Fibroblast of gingiva (primary cell): ENCODE measurements around the gene UBAC2.

ENCODE experiments used
- DNase-seq: peaks from one replicate; pipeline ENCODE4 v3.0.0-alpha.2; 2011; ENCODE audit warnings: low read depth

Gene UBAC2, protein sequence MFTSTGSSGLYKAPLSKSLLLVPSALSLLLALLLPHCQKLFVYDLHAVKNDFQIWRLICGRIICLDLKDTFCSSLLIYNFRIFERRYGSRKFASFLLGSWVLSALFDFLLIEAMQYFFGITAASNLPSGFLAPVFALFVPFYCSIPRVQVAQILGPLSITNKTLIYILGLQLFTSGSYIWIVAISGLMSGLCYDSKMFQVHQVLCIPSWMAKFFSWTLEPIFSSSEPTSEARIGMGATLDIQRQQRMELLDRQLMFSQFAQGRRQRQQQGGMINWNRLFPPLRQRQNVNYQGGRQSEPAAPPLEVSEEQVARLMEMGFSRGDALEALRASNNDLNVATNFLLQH

GRCh38 chr13:99200432-99201167 lies at the start of gene UBAC2:
UBAC2 (plus strand) TSS chr13:99200854; CDS start chr13:99200909, 55 bp downstream.
- peak; percentile 90 for DNase-seq

DNA sequence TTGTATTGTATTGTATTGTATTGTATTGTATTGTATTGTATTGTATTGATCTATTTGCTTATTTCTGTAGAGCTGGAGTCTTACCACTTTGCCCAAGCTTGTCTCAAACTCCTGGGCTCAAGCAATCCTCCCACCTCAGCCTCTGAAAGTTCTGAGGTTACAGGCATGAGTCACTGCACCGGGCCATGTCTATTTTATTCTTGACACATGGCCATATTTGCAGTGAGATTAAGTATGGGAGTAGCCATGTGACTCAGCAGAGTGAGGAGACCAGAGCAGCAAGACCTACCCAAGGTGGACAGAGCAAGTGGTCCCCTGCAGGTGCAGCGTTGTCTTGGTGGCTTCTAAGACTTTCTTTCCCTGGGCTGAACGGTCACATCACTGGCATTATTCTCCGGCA lies 49.1 kb upstream of the UBAC2 start:
- DNase-seq = no peak

DNA sequence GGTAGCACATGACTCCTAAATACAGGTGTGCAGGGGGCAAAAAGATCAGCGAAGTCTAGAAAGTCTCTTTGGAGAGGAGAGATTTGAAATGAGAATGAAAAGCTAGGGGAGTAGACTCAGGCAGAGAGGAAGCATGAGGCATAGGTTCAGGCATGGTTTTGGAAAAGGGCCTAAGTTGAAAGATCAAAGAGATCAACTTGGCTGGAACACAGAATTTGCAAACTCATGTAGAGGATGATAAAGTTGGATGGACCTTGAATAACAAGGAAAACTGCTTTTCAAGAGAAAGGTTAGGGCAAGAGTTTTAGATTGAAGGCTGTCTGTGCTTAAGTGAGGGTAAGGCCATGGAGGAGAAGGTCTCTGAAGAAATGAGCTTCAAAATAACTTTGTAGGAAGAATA lies 47.4 kb upstream of the UBAC2 start:
- no peak for DNase-seq

DNA sequence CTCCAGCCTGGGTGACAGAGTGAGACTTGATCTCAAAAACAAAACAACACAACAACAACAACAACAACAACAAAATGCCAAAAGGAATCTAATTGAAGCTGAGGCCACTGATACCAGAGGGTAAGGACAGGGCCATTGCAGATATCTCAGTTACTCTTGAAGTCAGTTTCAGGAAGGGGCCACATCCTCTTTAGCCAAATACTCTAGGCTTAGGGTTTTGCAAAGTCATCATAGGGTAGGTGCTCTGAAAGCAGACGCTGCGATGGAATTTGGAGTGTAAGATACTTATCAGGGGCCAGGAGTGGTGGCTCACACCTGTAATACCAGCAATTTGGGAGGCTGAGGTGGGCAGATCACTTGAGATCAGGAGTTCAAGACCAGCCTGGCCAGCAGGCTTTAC lies 46.6 kb upstream of the UBAC2 start:
- no peak for DNase-seq

- DNase-seq = no peak
Measured at GRCh38 chr13:99155821-99156220, 44.8 kb upstream of the UBAC2 start.

DNA sequence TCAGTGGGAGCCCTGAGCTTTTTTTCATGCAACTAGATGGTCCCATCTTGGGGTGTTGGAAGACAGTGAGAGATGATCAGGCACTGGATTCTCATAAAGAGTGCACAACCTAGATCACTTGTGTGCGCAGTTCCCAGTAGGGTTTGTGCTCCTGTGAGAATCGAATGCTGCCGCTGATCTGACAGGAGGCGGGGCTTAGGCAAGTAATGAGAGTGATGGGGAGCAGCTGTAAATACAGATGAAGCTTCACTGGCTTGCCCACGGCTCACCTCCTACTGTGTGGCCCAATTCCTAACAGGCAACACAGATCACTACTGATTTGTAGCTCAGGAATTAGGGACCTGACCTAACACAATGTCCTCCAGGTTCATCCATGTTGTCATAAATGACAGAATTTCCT lies 43.6 kb upstream of the UBAC2 start:
- no peak for DNase-seq

- no peak for DNase-seq
Measured at GRCh38 chr13:99158846-99159245, 41.8 kb upstream of the UBAC2 start.

DNA sequence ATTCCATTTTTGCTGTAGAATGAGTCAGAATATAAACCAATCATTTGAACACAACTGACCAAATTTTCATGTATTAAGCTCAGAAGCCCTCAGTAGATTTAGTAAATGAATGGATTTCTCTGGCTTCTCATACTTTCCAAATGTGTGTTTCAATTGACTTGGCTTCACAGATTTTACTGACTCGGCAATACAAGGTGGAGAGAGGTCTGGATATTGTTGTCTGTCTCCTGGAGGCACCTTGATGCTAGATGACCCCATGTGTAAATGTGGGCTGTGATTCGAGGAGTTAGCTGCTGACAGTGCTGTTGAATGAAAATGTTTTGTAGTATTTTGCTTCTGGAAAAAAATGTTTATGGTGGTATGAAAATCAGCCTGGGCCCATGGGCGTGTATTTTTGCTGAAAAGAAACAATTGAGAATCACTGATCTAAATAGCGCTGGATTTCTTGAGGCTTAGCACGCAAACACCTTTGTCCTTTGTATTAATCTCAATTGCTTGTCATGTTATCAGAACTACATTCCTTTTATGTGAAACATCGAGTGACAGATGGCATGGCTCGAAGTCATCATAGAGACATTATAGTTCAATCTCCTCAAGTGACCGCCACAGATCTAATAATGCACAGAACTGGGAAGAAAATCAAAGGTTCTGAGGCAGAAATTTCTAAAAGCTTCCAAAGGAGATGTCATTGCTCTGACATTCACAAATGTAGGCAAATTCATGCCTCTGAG lies 41.2 kb upstream of the UBAC2 start:
- DNase-seq = no peak

DNA sequence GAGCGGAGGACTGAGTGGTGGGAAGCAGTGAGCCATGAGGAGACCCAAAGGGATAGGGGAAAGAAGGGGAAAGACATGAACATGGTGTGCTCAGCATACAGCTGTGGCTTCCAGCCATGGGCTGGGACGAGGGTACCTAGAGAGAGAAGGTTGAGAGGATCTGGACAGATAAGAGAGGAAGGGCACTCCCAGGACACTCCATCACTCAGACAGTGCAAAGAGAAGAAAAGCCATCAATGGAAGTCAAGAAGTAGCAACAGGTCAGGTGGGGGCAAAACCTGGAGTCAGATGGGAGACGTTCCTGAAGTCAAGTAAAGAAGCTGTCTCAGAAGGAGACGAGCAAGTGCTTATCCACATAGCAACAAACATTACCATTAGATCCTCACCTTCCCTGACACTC lies 40.2 kb upstream of the UBAC2 start:
- no peak for DNase-seq

GRCh38 chr13:99161512-99161911 lies 39.1 kb upstream of the UBAC2 start:
- no peak for DNase-seq

- DNase-seq = no peak
Measured at GRCh38 chr13:99162567-99163361, 37.9 kb upstream of the UBAC2 start.

DNA sequence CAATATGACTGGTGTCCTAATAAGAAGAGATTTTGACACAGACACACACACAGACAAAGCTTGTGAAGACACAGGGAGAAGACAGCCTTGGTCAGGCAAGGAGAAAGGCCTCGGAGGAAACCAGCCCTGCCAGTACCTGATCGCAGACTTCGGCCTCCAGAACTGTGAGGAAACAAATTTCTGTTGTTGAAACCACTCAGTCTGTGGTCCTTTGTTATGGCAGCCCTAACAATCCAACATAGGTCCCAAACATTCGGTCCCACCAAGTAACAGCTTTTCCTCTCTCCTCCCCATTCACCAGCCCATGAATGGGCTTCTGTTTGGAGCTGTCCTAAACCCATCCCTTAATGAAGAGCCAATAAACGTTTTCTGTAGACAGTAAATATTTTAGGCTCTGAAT lies 36.4 kb upstream of the UBAC2 start:
- no peak for DNase-seq

DNA sequence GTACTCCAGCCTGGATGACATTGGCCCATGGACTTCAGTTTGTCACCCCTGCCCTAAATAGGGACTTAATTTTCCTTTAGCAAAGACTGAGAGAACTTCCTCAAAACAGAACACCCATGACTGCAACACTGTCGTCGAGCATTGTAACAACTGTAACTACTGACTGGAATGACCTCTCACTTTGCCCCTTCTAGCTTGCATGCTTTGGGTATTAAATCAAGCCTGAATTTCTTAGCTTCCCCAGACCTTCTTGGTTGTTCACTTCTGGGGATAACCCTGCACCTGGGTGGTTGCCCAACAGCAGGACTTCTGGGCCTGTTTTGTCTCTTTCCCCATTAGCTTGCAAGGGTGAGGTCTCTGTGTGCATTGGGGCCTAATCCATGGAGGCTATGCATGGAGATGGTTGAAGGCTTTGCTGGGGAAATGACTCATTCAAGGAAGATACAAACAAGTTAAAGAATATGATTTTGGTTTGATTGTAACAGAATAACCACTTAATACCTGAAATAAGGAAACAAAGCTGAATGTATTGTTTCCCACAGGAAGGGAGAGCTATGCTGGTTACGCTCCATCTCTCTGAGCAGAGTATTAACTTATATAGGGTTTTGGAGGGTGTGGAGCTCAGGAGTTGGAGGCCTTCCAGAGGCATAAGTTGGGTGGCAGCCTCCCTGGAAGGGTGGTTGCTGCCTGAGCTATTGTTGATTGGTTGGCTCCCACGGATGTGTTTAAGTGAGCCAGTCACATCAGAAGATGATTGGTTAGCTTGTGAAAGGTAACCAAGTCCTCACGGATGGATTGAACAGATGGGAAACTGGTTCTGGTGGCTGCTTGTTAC lies 34.7 kb upstream of the UBAC2 start:
- DNase-seq = no peak

DNA sequence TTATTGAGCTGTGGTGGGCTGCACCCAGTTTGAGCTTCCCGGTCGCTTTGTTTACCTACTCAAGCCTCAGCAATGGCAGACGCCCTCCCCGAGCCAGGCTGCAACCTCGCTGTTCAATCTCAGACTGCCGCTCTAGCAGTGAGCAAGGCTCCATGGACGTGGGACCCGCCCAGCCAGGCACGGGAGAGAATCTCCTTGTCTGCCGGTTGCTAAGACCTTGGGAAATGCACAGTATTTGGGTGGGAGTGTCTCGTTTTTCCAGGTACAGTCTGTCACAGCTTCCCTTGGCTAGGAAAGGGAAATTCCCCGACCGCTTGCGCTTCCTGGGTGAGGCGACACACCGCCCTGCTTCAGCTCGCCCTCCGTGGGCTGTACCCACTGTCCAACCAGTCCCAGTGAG lies 27.7 kb upstream of the UBAC2 start:
- DNase-seq = no peak

GRCh38 chr13:99173606-99174005 lies 27.0 kb upstream of the UBAC2 start:
- DNase-seq = no peak

DNA sequence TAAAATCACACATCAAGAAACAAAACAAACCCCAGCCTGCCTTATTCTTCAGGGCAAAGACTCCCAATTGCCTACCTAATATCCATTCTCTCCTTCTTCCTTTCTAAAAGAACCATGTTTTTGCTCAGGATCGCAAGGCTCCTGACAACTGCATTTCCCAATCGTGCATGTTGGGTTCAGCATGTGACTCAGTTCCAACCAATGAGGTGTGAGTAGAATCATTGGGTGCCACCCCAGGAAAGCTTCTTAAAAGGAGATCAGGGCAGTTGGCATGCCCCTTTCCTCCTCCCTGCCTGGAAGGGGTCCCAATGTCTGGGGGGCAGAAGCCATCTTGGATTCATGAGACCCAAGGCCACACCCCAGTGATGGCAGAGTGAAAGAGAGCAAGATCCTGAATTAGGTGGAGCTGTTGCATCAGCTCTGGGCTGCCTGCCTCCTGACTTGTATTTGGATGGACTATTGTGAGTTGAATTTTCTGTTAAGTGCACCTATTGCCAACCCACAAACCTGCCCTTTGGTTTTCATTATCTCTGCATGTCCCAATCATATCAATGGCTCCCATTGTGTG lies 26.0 kb upstream of the UBAC2 start:
- DNase-seq = no peak

DNA sequence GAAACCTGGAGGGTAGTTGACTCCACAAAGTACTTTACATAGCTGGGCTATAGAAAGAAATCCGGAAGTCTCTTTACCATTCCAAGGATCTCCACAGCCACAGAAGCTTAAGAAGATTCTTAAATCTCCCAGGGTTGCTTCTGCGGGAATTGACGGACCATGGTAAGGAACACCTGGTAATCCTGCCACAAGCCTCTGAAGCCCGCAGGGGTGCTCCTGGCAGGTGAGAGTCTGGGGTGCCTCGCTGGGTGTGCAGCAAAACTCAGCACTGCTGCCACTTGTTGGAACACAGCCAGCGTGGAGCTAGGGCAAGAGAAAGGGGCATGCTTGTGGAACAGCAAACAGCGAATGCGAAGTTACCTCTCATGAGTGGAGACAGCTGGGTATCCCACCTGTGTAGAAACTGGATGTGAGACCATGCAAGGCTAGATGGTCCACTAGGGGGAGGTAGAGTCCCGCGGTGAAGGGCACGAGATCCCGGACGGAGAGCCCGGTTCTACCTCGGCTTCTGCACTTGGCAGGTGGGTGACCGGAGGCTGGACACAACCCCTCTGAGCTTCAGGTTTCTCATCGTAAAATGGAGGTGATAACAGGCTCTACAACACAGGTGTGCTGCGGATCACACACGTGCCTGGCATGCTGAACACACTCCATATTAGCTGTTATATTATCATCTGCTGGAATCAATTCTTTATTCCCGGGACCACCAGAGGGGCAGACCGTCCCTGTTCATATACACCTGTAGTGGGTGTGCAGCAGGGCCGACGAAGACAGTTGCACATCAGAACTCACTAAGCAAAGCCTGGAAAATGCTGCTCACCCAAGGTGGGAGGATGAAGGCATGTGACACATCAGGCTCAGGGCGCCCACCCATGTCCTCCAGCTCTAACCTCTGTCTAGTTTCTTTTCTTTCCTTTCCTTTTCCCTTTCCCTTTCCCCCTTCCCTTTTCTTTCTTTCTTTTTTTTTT lies 24.1 kb upstream of the UBAC2 start:
- peak; percentile 14 for DNase-seq

- peak; percentile 68 for DNase-seq
Measured at GRCh38 chr13:99178636-99179035, 22.0 kb upstream of the UBAC2 start.

GRCh38 chr13:99179460-99179859 lies 21.2 kb upstream of the UBAC2 start:
- DNase-seq = no peak

GRCh38 chr13:99182439-99182838 lies 18.2 kb upstream of the UBAC2 start:
- no peak for DNase-seq
